Measurements from ENCODE around the gene OR1S2.

The OR1S2 gene

DNA sequence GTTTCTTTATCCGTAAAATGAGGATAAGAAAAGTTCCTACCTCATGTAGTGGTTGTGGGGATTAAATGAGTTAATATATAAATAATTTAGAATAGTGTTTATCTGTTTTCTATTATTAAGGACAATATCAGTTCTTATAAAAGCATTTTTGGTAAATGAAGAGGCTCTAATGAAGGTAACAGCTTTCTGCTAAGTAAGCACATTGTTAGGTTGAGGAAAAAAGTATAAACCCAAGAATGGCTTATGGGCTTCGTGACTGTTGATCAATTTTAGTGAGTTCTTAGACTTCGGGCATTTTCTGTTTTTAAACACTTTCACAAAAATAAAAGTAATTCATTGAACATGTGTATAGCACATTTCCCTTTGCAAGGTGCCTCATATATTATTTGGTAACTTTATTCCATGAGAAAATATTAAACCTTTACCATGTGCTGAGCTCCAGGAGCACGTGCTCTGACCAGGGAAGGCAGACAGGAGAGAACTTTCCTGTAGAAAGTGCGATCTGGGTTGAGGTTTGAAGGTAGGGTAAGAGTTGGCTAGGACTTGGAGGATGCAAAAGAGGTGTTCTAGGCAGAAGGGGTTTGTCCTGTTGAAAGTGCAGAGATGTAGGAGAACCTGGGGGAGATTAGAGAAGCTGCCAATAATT is 26.4 kb downstream of the OR1S2 start:
- TF ChIP-seq, protein P1, sequence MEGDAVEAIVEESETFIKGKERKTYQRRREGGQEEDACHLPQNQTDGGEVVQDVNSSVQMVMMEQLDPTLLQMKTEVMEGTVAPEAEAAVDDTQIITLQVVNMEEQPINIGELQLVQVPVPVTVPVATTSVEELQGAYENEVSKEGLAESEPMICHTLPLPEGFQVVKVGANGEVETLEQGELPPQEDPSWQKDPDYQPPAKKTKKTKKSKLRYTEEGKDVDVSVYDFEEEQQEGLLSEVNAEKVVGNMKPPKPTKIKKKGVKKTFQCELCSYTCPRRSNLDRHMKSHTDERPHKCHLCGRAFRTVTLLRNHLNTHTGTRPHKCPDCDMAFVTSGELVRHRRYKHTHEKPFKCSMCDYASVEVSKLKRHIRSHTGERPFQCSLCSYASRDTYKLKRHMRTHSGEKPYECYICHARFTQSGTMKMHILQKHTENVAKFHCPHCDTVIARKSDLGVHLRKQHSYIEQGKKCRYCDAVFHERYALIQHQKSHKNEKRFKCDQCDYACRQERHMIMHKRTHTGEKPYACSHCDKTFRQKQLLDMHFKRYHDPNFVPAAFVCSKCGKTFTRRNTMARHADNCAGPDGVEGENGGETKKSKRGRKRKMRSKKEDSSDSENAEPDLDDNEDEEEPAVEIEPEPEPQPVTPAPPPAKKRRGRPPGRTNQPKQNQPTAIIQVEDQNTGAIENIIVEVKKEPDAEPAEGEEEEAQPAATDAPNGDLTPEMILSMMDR (IDR thresholded peaks at IDR 0.05) = no peak
- no peak for DNase-seq (ENCODE audit: low spot score)
- no peak overlapping the region for H3K4me3 ChIP-seq
- H3K27ac ChIP-seq = no peak overlapping the region

DNA sequence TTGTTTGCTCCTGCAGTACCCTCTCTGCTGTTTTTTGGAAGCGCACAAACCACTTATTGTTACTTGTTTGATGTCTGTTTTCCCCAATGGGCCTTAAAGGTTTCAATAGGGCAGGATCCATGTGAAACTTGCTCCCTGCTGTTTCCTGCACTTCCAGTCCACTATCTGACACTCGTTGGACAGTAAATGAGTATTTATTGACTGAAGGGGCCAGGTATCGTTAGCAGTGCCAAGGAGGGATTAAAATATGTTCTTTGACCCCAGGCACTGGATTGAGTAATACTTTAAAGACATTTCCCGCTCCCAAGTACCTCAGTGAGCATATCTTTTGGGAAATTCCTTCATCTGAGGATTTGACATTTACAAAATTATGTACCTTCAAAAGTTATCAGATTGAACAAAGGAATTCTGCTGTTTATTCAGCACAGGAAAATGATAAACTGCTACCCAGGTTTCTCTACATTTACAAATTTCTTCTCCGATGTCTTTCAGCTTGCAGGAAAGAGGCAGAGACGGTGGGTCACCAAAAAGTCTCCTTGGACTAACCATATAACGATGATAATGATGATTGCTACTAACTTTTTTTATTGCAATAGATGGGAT is 38.3 kb downstream of the OR1S2 start:
- Histone ChIP-seq H3K27ac (no peak overlapping the region), H3K4me3 (no peak overlapping the region)
- TF ChIP-seq, protein P1 (IDR thresholded peaks at IDR 0.05) = no peak
- DNase-seq (ENCODE audit: low spot score) = no peak

DNA sequence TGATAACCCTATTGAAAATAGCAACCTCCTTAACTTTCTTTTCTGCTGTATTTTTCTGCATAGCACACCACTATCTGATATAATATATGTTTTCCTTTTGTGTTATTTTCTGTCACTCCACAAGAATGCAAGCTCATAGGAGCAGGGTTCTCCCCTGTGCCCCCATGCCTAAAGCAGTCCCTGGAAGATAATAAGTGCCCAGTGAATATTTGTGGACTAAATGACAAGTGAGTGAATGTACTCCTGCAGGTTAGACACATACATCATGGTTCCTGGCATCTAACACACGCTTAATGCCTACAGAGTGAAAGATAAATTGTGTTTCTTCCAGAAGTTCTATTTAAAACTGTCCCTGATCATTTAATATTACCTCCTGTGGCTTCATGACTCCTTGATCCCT is 39.0 kb downstream of the OR1S2 start:
- Histone ChIP-seq H3K4me3 (no peak overlapping the region), H3K27ac (no peak overlapping the region)
- no peak for DNase-seq (ENCODE audit: low spot score)
- TF ChIP-seq, protein P1 (IDR thresholded peaks at IDR 0.05) = no peak

DNA sequence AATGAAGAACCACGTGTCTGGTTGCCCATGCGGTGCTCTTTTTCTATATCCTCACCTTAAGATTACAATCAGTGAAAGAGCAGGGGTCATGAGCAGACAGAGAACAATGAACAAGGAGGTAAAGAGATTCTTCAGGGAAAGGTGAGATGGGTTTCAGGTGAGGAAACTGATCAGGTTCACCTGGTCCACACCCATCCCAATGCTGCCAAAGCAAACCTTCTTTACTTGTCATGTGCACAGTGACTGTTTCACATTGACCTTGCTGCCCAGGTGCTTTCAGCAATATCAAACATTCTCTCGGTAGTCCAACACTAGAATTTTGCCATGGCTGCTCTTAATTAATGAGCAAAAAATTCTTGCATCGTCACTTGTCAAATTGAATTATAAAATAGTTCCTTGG is 39.6 kb downstream of the OR1S2 start:
- Histone ChIP-seq H3K27ac (no peak overlapping the region), H3K4me3 (no peak overlapping the region)
- DNase-seq (ENCODE audit: low spot score) = no peak
- TF ChIP-seq, protein P1 (IDR thresholded peaks at IDR 0.05) = no peak

All from coronary artery (tissue), 2 donors.